Amygdala (tissue), 56 donors: ENCODE data around the gene FAM151A.

Experiments
- DNase-seq, 56 donors: peaks; one replicate each; lab custom pipeline; 2025; lab: John Stamatoyannopoulos, UW

The FAM151A gene

GRCh38 chr1:54583307-54583686 is 40.0 kb downstream of the FAM151A start:
- no peak for DNase-seq

- peak in 31 of 56 donors; percentile 4 to 58 (median 24) for DNase-seq
Observed at GRCh38 chr1:54582566-54583306, 40.6 kb downstream of the FAM151A start.

- peak in 52 of 56 donors; percentile 16 to 91 (median 72) for DNase-seq
Observed at GRCh38 chr1:54581621-54582035, 41.7 kb downstream of the FAM151A start.

- DNase-seq = peak in 2 of 56 donors; percentile 56 to 62
Observed at GRCh38 chr1:54580856-54581550, 42.3 kb downstream of the FAM151A start.

- peak in 1 of 56 donors; percentile 6 for DNase-seq
Observed at GRCh38 chr1:54579337-54579781, 44.0 kb downstream of the FAM151A start.

- peak in 15 of 56 donors; percentile 9 to 63 (median 25) for DNase-seq
Observed at GRCh38 chr1:54577612-54578011, 45.7 kb downstream of the FAM151A start.

- DNase-seq = no peak
Observed at GRCh38 chr1:54575605-54576290, 47.6 kb downstream of the FAM151A start.

GRCh38 chr1:54575161-54575560 is 48.2 kb downstream of the FAM151A start:
- DNase-seq = no peak

- no peak for DNase-seq
Observed at GRCh38 chr1:54574158-54574778, 49.1 kb downstream of the FAM151A start.

GRCh38 chr1:54572542-54572850 is 50.8 kb downstream of the FAM151A start:
- DNase-seq = no peak

- DNase-seq = no peak
Observed at GRCh38 chr1:54571803-54572541, 51.4 kb downstream of the FAM151A start.

GRCh38 chr1:54571326-54571725 is 52.0 kb downstream of the FAM151A start:
- DNase-seq = no peak

GRCh38 chr1:54570161-54570560 is 53.2 kb downstream of the FAM151A start:
- DNase-seq = no peak

- DNase-seq = peak in 2 of 56 donors; percentile 21 to 27
Observed at GRCh38 chr1:54569339-54569738, 54.0 kb downstream of the FAM151A start.

GRCh38 chr1:54567961-54568360 is 55.4 kb downstream of the FAM151A start:
- no peak for DNase-seq

- DNase-seq = no peak
Observed at GRCh38 chr1:54566438-54567141, 56.7 kb downstream of the FAM151A start.

- no peak for DNase-seq
Observed at GRCh38 chr1:54565113-54565501, 58.2 kb downstream of the FAM151A start.

GRCh38 chr1:54564312-54565112 is 58.8 kb downstream of the FAM151A start:
- DNase-seq = no peak

- DNase-seq = peak in 2 of 56 donors; percentile 15 to 25
Observed at GRCh38 chr1:54559771-54560231, 63.5 kb downstream of the FAM151A start.
